Adrenal gland (tissue), 12 donors: ENCODE measurements around the gene DOCK1. TPM values are rescaled to one million over a fixed set of nuclear protein-coding genes. Genes with fewer than 3 reads are reported as not detected.

Experiments used
- DNase-seq, 7 donors: peaks; one replicate each; pipeline ENCODE4 v3.0.0-alpha.2; 2019 to 2020
- H3K27ac ChIP-seq, 5 donors: fragments of 200-600 bp; sonication (generic) in 4 of 5; 1 replicate in 3 of 5; 2 replicates in 2 of 5; pipeline versions ENCODE4 v1.5.1 to v1.8.0; 2016 to 2020; ENCODE audit warnings: mild to moderate bottlenecking in 1 of 5
- H3K27me3 ChIP-seq: fragments of 200-600 bp; 2 replicates; pipeline ENCODE4 v1.8.0; 2021
- H3K36me3 ChIP-seq, 2 donors: fragments of 200-600 bp; replicated peaks in 1 of 2; 1 replicate in 1 of 2; 2 replicates in 1 of 2; pipeline versions ENCODE4 v1.5.1 to v1.8.0; 2018 to 2022
- H3K4me1 ChIP-seq, 2 donors: fragments of 200-600 bp; replicated peaks in 1 of 2; 1 replicate in 1 of 2; 2 replicates in 1 of 2; pipeline versions ENCODE4 v1.5.1 to v1.8.0; 2018 to 2021
- H3K4me3 ChIP-seq, 4 donors: fragments of 200-600 bp; sonication (generic) in 3 of 4; one replicate each; pipeline ENCODE4 v1.5.1; 2016 to 2018
- H3K9me3 ChIP-seq, 3 donors: fragments of 200-600 bp; sonication (generic) in 1 of 3; replicated peaks in 1 of 3; 1 replicate in 2 of 3; 2 replicates in 1 of 3; pipeline versions ENCODE4 v1.5.1 to v1.8.0; 2016 to 2021
- CTCF ChIP-seq, 6 experiments: fragments of 450-650 bp in 4 of 6; fragments of 200-600 bp in 2 of 6; sonication (generic) in 1 of 6; IDR thresholded peaks; 1 replicate in 5 of 6; 2 replicates in 1 of 6; pipeline versions ENCODE4 v1.5.1 to v1.8.0; 2016 to 2021; ENCODE audit warnings: antibody characterized with exemption in 6 of 6, mild to moderate bottlenecking in 2 of 6, moderate library complexity in 1 of 6
- POLR2A ChIP-seq, 2 donors: fragments of 450-650 bp; IDR thresholded peaks; one replicate each; pipeline ENCODE4 v1.6.1; 2017; ENCODE audit warnings: antibody characterized with exemption in 2 of 2, mild to moderate bottlenecking in 2 of 2, moderate library complexity in 1 of 2
- WGBS, 4 donors: extraction: QIAGEN DNeasy Blood & Tissue Kit in 2 of 4; methylation state at CpG; one replicate each; pipeline versions ENCODE4 v1.1.5 to v1.1.7; 2013 to 2017; 5-methylcytosine and 5-hydroxymethylcytosine counted together
- intact Hi-C, 2 donors: fragments of 100-400 bp; cut with DNase I; formaldehyde crosslinking; loops; one replicate each; pipeline versions ENCODE4 v1.14.1 to v1.15.0; 2022 to 2023
- polyA plus RNA-seq, 3 donors: library from polyadenylated mRNA; stranded (reverse); fragments of 200-250 nt in 2 of 3; fragments of 350-450 nt in 1 of 3; fragmentation: Illumina TruSeq in 1 of 3; extraction: RNeasy Lipid Tissue Mini Kit (QIAGEN cat#74804) in 1 of 3; gene quantifications; one replicate each; pipeline ENCODE4 v1.2.3, GENCODE V29; 2013 to 2014
- total RNA-seq, 9 donors: library from RNA; depleted of rRNA in 4 of 9; stranded (reverse); fragments of >200 nt in 4 of 9; fragments of 120-200 nt in 1 of 9; fragmentation: NEBNext Ultra II Directional in 1 of 9; extraction: Animal tissue kit (Norgen Biotek cat#: 25700) in 1 of 9; gene quantifications; one replicate each; pipeline versions ENCODE4 v1.1.0 to v1.2.4, GENCODE V29; 2013 to 2023
- donor health status: healthy with polysubstance abuse.
- donor health status: Bipolar disorder and iron deficiency.
- donor health status: DM: yes; HTN: yes; CAD: no.
- donor health status: DM: no; HTN: no; CAD: no.
- donor health status: DM: no; HTN: no; CAD: no.
- donor health status: DM: yes; HTN: yes; CAD: no.

DOCK1 gene
- total and polyA plus RNA-seq, 12 donors: 8.1 to 30.4 (median 21.6) TPM

GRCh38 chr10:126930883-126931503, 25.8 kb downstream of the DOCK1 start:
- DNase-seq: no peak
- H3K27ac ChIP-seq: peak overlapping the region in 1 of 5 donors; percentile 49
- H3K27me3 ChIP-seq: no peaks in the 10 kb centered on the region
- TF ChIP-seq CTCF (IDR thresholded peaks at IDR 0.05) (no peak), POLR2A (IDR thresholded peaks at IDR 0.05) (no peak)
- peak overlapping the region in 1 of 4 donors; percentile 29 for H3K4me3 ChIP-seq
- no peaks in the 10 kb centered on the region for H3K36me3 ChIP-seq
- 66 to 74% (median 73%) methylated on average over 8 to 11 of the region's 11 CpGs for WGBS, 4 donors
- intact Hi-C loops: no loop called here
- H3K9me3 ChIP-seq: no peaks in the 10 kb centered on the region
- peaks cover 0 to 8% of the 10 kb centered on the region in 2 donors for H3K4me1 ChIP-seq

- peak overlapping the region in 1 of 5 donors; percentile 49 for H3K27ac ChIP-seq
- H3K9me3 ChIP-seq: no peaks in the 10 kb centered on the region
- no peaks in the 10 kb centered on the region for H3K36me3 ChIP-seq
- H3K4me3 ChIP-seq: peak overlapping the region in 1 of 4 donors; percentile 29
- WGBS, 4 donors: 57 to 87% (median 61%) methylated on average over 1 to 7 of the region's 7 CpGs
- DNase-seq: peak in 3 of 7 donors; percentile 14 to 32 (median 16)
- H3K4me1 ChIP-seq: peaks cover 0 to 8% of the 10 kb centered on the region in 2 donors
- intact Hi-C loops: no loop called here
- no peaks in the 10 kb centered on the region for H3K27me3 ChIP-seq
- TF ChIP-seq POLR2A (IDR thresholded peaks at IDR 0.05): no peak
- no peak for TF ChIP-seq CTCF (IDR thresholded peaks at IDR 0.05)
Observed at GRCh38 chr10:126931544-126931943, 26.3 kb downstream of the DOCK1 start.

GRCh38 chr10:126932516-126932915, 27.3 kb downstream of the DOCK1 start:
- no peak for DNase-seq
- Histone ChIP-seq H3K4me3 (no peak overlapping the region), H3K9me3 (no peaks in the 10 kb centered on the region), H3K27ac (no peak overlapping the region), H3K36me3 (no peaks in the 10 kb centered on the region), H3K27me3 (no peaks in the 10 kb centered on the region), H3K4me1 (peaks cover 0 to 8% of the 10 kb centered on the region in 2 donors)
- intact Hi-C loops: no loop called here
- TF ChIP-seq CTCF (IDR thresholded peaks at IDR 0.05) (no peak), POLR2A (IDR thresholded peaks at IDR 0.05) (no peak)
- 85 to 95% (median 93%) methylated on average over 7 to 11 of the region's 11 CpGs for WGBS, 4 donors

GRCh38 chr10:126933116-126933515, 27.9 kb downstream of the DOCK1 start:
- intact Hi-C loops: no loop called here
- WGBS, 4 donors: 70 to 90% (median 83%) methylated on average over 4 of the region's 4 CpGs
- Histone ChIP-seq H3K36me3 (no peaks in the 10 kb centered on the region), H3K4me3 (no peak overlapping the region), H3K9me3 (no peaks in the 10 kb centered on the region), H3K27me3 (no peaks in the 10 kb centered on the region), H3K27ac (no peak overlapping the region), H3K4me1 (peaks cover 0 to 8% of the 10 kb centered on the region in 2 donors)
- TF ChIP-seq CTCF (IDR thresholded peaks at IDR 0.05) (no peak), POLR2A (IDR thresholded peaks at IDR 0.05) (no peak)
- no peak for DNase-seq
